ENCODE data around the gene UBXN1.

Gene UBXN1

GRCh38 chr11:62646825-62647608, 31.9 kb downstream of the UBXN1 start:
- DNase-seq (ENCODE audit: low read depth in 1 of 2, low spot score in 1 of 2): no peak

GRCh38 chr11:62645946-62646824, 32.7 kb downstream of the UBXN1 start, which contains the start of gene GANAB:
GANAB (minus strand) TSS chr11:62646613; CDS start chr11:62646599, 14 bp downstream.
- DNase-seq (ENCODE audit: low read depth in 1 of 2, low spot score in 1 of 2): peak; percentile 98 to 99

- no peak for DNase-seq (ENCODE audit: low read depth in 1 of 2, low spot score in 1 of 2)
Measured at GRCh38 chr11:62645671-62645945, 33.3 kb downstream of the UBXN1 start.

DNA sequence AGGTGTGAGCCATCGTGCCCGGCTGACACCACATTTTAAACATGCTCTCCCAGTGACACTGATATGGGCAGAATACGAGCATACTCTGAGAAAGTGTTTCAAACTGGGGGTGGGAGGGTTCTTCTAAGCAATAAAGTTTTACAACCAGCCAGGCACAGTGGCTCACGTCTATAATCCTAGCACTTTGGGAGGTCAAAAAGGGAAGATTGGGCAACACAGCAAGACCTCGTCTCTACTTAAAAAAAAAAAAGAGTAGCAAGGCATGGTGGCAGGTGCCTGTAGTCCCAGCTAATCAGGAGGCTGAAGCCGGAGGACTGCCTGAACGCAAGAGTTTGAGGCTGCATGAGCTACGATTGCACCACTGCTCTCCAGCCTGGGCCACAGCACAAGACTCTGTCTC, 34.7 kb downstream of the UBXN1 start:
- DNase-seq (ENCODE audit: low read depth in 1 of 2, low spot score in 1 of 2): no peak

DNA sequence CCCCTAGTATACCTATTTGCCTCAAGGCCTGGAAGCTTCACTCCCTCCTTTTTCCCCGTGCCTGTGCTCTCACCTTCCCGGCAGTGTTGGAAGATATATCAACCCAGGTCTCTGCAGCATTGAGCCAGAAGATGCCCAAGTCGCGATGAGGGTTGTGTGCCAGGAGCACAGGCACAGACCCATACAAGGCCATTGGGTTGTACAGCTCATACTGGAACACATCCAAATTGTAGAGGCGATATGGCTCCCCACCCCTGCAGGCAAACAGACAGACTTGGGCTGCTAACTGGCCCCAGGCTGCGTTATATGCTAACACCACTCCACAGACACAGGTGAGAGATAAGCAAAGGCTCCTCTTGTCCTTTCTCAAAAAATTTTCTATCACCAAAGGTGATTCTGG, 46.4 kb downstream of the UBXN1 start:
- DNase-seq (ENCODE audit: low read depth in 1 of 2, low spot score in 1 of 2): no peak

GRCh38 chr11:62627713-62628112, 51.2 kb downstream of the UBXN1 start:
- DNase-seq (ENCODE audit: low read depth in 1 of 2, low spot score in 1 of 2): no peak

Measured in activated T-helper 1 cell treated with anti-CD3 and anti-CD28 coated beads, Interleukin-2, amount 50 U/mL, for 16 hours (primary cell).